EL (cell line): ENCODE measurements around the gene GLCCI1.

Experiments
- DNase-seq: peaks from one replicate; pipeline ENCODE4 v3.0.0-alpha.2; 2016

Gene GLCCI1

DNA sequence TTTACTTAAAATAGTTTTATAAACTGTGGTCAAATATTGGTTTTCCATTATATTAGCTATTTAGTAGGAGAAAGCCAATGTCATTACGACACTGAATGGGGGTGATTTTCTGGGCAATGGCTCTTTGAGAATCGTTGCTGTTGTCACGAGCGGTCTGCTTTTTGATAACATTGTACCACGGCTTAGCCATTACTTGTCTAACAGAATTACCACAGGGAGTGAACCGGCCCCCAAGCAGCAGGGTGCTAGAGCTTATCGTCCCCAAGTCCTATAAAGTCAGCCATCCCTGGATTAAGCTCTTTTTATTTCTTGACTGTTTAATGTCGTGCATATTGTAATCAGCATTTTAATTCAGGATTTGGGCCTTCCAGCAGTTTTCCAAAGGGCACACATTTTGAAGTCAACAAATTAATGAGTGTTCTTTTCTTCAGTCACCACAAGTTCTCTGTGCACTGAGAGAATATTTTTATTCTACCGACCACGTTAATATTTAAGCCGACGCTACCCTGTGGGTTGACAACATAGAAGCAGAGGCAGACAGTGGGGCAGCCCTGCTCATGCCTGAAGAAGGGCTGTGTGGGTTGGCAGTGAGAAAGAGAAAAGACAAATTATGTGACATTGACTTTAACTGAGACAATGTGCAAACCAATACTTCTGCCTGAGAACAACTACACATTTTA, 167.6 kb downstream of the GLCCI1 start:
- DNase-seq, result no peak
